Measurements from ENCODE around the gene NUDCD2.
"Not testable (repeated sequence)": the region's sequence is repeated elsewhere in the genome, so short reads cannot be mapped to it uniquely, and the experiment has no call there.

The NUDCD2 gene

DNA sequence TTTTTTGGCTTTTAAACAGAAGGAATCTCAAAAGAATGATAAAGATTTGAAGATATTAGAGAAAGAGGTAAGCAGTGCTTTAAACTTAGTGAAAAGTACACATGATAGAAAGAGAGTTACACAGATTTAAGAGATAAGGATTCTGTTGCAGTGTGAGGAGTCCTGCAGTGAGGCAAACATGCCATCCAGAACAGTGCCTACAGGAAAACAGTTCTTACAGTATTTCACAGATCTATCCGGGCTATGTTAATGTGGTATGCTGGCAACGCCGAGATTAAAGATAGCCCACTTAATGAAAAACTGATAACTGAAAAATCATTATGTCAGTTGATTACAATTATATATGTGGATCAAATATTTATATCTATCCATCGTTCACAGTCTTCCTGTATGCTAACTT lies 7.8 kb upstream of the NUDCD2 start:
- DNase-seq (ENCODE audit: low spot score): no peak

DNA sequence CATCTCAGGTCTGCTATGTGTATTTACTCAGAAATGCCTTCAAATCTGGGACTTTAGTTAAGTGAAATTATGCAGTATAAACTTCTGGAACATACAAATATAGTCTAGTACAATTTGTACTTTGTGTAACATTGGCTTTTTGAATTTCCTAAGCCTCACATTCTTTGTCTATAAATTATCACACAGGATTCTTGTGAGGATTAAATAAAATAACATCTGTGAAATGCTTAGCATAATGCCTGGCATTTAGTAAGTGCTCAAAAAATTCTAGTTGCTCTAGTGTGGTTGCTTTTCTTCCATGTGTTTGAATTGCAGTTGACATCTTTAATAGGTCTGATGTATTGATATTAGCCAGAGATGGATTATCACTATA lies 3.1 kb upstream of the NUDCD2 start:
- no peak for DNase-seq (ENCODE audit: low spot score)

DNA sequence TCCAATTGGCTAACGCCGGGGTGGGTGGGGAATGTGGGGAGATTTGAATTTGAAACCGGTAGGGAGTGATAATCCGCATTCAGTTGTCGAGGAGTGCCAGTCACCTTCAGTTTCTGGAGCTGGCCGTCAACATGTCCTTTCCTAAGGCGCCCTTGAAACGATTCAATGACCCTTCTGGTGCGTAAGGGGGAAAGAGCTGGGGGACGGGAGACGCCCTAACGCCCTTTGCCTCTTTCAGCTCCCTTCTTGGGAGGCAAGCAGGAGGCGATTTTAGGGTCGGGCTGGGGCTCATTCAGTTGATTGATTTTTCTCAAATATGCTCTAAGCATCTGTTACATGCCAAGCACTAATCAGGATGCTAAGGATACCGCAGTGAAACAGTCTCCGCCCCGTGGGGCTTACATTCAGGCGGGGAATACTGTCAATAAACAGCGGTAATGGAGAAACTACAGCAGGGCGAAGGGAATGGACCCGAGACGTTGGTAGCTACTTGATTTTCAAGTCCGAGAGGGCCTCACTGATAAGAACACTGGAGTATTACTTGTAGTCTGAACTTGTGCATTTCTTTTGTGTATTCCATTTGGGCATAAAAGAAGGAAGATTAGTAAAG lies 765 bp upstream of the NUDCD2 start, which contains the start of gene HMMR:
TSS of gene HMMR (plus strand) at position 71 of the 610 bp plus-strand sequence. CDS start at position 132, 61 bp downstream.
- DNase-seq (ENCODE audit: low spot score): peak; percentile 16

DNA sequence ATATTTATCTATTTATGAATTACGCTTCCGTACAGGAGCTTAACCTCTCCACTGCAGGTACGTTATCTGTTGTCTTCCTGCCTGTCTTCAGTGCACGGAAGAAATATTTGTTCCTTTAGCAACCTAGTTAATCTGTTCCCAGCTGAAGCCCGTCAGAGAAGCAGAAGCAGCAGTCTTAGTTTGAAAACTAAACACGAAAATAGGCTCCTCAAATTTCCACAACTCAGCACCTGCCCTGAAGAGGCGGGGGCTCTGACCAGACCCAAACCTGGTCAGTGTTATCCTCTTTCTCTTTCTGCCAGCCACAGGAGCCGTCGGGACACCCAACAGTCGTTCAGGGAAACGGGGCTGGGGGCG lies 462 bp downstream of the NUDCD2 start:
- DNase-seq (ENCODE audit: low spot score): no peak

DNA sequence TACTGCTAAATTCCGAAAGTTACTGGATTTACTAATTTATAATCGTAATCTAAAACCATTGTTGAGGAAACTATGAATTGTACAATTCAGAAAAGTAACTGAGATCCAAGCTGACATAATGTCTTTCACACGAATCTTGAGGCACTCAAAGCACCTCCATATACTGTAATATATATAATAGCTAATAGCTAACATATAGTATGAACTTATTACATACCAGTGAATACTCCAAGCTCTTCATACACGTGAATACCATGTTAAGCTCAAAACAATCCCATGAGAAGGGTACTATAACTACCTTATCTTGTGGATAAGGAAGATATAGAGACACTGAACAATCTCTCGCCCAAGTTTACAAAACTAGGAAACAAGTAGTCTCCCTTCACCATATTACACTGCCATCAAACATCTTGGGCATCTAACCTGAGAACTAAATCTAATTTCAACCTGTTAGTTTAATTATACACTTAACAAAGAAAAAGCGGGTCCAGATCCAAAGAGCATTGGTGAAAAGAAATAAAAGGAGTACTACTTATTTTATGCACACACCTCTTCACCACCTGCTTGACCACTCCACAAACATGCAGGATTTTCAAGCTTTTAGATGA lies 1.0 kb downstream of the NUDCD2 start:
- no peak for DNase-seq (ENCODE audit: low spot score)

DNA sequence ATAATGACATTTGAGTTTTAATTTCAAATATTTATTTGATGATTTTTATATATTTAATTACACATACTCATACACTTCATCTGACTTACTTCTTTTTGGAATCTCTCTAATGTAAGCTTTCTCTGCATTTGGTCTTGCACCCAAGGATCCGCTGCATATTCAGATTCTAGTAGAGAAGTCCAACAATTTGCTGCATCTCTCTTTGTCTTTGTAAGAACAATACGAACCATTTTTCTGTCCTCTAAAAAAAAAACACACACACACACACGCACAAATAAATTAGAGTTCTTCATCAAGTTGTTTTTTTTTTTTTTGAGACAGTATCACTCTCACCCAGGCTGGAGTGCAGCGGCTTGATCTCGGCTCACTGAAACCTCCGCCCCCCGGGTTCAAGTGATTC lies 3.1 kb downstream of the NUDCD2 start:
- no peak for DNase-seq (ENCODE audit: low spot score)

DNA sequence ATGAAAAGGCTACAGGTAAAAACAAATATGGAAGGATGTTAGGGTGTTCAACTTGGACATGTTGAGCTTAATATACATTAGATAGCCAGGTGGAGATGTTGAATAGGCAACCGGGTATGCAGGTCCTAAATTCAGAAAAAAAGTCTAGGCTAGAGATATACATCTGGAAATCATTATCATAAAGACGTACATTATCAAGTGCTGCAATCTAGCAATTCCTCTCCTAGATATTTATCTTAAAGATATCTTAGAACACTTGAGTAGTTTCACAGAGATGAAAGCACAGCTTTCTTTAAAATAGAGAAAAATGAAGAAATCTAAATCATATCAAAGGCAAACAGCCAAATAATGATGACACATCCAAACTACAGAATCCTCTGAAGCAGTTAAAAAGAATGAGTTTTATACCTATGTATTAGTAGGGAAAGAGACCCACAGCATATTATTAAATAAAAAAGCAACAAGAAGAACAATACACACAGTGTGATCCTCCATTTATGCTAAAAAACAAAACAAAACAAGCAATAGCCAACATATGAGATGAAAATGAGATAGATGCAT lies 3.8 kb downstream of the NUDCD2 start:
- no peak for DNase-seq (ENCODE audit: low spot score)

DNA sequence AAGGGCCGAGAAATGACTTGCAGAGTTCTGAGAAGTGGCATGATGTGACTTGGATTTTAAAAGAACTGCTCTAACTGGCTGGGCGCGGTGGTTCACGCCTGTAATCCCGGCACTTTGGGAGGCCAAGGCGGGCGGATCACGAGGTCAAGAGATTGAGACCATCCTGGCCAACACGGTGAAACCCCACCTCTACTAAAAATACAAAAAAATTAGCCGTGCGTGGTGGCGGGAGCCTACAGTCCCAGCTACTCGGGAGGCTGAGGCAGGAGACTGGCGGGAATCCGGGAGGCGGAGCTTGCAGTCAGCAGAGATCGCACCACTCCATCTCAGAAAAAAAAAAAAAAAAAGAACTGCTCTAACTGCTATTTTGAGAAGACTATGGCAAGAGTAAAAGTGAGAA lies 4.5 kb downstream of the NUDCD2 start:
- DNase-seq (ENCODE audit: low spot score): not testable (repeated sequence)

DNA sequence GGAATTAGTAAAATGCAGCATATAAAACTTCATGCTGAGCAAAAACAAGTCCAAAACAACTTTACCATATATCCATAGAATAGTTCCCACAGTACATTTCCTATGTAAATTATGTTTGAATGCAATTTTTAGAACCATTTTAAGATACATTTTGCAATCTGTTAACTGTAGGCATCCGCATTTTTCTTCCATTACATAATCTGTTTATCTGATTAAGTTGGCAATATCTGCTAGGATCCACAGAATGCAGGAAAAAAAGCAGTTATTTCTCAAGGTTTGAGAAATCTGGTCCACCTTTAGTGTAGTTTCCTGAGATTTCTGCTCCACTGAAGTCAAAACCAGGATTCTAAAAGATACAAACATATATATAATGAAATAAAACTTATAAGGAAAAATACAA lies 6.2 kb downstream of the NUDCD2 start:
- no peak for DNase-seq (ENCODE audit: low spot score)

DNA sequence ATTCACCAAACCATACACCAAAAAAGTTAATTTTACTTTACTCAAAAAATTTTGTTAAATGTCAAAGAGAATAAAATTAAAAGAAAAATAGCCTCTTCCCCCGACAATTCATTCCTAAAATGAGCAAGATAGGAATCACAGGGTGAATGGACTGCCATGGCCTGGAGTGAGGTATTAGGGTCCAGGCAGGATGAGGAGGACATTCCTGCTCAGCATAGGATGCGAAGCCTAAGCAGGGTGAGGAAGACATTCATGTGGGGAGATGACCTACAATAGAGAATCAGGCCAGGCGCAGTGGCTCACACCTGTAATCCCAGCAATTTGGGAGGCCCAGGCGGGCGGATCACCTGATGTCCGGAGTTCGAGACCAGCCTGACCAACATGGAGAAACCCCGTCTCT lies 8.4 kb downstream of the NUDCD2 start:
- DNase-seq (ENCODE audit: low spot score): no peak

DNA sequence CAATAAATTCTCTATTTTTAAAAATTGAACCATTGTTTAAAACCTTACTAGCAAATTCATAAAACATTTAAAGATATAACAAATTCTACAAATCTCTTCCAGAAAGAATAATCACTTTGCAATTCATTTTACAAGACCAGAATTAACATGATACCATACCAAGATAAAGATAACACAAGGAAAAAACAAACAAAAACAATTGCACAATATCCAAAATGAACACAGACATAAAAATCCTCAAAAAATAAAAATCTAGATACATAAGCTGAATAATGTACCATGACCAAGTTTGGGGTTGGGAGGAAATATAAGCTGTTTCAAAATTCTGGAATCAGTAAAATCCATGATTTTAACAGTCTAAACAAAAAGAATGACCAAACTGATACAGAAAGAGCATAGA lies 11.4 kb downstream of the NUDCD2 start:
- no peak for DNase-seq (ENCODE audit: low spot score)

DNA sequence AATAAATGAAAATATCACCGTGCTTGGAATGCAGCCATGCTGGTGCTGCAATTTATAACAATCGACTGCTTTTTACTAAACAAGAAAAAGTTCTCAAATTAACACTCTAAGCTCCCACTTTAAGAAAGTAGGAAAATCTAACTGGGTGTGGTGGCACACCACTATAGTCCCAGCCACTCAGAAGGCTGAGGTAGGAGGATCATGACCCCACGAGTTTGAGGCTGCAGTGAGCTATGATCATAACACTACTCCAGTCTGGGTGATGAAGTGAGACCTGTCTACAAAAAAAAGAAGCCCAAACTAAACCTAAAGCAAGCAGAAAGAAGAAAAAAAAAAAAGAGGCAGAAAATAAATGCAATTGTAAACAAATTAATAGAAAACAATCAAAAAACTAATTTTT lies 12.0 kb downstream of the NUDCD2 start:
- DNase-seq (ENCODE audit: low spot score): no peak

DNA sequence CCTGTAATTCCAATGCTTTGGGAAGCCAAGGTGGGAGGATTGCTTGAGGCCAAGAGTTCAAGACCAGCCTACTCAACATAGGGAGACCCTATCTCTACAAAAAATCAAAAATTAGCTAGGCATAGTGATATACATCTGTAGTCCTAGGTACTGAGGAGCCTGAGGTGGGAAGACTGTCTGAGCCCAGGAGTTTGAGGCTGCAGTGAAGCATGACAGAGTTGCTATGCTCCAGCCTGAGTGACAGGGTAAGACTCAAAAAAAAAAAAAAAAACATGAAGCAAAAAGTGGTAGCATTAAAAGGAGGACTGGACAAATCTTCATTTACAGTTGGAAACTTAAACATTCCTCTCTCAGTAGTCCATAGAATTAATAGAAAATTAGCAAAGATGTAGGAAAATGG lies 12.7 kb downstream of the NUDCD2 start:
- no peak for DNase-seq (ENCODE audit: low spot score)

DNA sequence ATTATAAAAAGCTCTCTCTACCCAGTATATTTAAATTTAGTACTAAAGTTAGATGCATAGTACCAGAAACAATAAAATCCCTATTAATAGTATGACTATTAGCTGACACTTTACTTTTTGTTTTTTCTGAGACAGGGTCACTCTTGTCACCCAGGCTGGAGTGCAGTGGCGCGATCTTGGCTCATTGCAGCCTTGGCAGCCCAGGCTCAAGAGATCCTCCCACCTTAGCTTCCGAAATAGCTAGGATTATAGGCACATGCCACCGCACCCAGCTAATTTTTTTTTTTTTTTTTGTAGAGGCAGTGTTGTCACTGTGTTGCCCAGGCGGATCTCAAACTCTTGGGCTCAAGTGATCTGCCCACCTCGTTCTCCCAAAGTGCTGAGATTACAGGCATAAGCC lies 14.6 kb downstream of the NUDCD2 start:
- no peak for DNase-seq (ENCODE audit: low spot score)

DNA sequence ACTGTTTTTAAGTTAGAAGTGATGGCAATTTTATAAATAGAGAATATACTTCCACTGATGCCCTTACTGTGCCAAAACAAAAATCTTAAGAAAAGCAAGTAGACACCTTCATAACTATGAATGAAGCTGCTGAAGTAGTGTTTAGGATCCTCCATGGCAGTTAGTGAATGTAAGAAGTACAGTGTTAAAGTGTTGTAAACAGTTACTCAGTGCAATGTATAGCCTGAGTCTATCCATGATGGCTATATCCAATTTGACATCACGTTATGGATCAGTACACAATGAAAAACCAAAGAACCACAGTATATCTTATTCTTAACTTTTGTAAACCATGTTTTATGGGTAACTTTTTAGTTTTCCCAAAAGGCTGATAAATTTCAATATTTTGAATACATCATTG lies 15.4 kb downstream of the NUDCD2 start:
- no peak for DNase-seq (ENCODE audit: low spot score)

DNA sequence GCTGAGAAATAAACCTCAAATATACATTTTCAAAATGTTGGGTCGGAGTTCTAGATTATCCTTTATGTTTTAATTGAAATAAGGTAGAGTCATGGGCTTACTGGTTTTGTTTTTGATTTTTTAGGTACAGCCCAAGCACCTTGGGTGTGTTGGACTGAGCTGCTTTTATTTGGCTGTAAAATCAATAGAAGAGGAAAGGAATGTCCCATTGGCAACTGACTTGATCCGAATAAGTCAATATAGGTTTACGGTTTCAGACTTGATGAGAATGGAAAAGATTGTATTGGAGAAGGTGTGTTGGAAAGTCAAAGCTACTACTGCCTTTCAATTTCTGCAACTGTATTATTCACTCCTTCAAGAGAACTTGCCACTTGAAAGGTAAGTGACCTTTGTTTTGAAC lies 18.9 kb downstream of the NUDCD2 start:
- no peak for DNase-seq (ENCODE audit: low spot score)

DNA sequence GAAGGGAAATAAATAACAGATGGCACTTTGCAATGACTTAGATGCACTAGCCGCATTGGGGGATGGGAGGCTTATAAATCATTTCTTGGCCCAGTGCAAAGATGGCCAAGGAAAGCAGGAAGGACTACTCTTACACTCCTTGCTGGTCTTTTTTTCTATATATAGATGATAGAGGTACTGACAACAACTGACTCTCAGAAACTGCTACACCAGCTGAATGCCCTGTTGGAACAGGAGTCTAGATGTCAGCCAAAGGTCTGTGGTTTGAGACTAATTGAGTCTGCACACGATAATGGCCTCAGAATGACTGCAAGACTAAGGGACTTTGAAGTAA lies 20.8 kb downstream of the NUDCD2 start:
- DNase-seq (ENCODE audit: low spot score): no peak

DNA sequence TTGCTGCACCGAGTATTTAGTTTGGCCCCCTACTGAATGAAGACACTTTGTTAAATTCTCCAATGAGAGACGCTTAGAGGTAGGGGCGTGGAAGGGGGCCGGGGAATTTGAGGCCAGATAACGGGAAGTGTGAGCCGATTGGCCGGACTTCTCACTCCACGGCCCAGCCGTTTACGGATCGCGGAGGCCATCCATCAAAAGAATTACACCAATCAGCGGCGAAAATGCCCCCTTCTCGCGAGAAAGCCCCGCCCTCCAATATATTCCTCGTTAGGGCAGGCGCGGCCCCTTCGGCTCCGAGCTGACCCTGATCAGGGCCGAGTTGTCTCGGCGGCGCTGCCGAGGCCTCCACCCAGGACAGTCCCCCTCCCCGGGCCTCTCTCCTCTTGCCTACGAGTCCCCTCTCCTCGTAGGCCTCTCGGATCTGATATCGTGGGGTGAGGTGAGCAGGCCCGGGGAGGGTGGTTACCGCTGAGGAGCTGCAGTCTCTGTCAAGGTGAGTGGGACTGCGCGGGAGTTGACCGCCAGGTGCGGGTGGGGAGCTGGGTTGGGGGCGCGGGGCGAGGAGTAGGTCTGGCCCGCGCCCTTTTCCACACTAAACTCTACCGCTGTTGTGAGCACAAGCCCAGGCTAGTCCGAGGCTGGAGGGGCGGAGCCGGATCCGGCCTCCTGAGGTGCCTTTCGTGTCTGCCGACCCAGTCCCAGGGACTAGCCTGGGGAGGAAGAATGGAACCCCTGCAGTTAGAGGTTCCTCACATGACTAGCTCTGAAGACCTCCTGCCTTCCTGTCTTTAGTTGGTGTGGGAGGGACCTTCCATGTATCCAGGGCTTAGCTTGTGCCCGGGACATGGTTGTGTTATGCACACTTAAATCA lies 22.4 kb downstream of the NUDCD2 start, which contains the start of gene CCNG1:
TSS of gene CCNG1 (plus strand) at position 287 of the 874 bp plus-strand sequence. CDS start 1,662 bp downstream, outside the sequence.
- peak; percentile 98 for DNase-seq (ENCODE audit: low spot score)

DNA sequence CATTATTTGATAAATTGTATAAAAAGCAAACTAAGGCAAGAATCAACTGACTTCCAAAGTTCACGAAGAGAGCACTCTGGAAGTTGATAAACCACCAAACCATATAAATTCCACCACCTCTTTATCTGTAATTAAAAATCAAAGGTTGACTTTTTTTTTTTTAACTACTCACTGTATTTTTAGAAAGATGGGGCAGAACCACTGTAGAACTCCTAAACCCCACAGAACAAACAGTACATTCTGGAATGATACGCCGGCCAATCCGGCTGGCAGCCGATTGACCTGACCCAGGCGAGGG lies 22.9 kb downstream of the NUDCD2 start:
- no peak for DNase-seq (ENCODE audit: low spot score)

DNA sequence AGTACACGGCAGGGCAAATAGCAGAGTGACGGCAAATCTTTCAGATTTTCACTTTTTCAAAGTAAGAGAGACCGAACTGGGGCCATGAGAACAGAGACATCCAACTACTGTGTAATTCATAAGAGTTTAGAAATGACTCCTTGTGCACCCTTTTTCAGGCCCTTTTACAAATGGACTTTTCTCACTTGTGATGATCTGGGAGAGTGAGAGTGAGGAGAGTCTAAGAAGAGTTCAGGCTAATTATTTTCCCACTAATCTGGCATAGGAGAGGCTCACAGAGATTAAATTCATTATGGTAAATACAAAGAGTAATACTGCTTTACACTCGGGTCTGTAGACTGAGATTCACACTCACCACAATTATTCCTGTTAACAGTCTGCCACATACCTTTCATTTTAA lies 23.4 kb downstream of the NUDCD2 start:
- DNase-seq (ENCODE audit: low spot score): no peak

DNA sequence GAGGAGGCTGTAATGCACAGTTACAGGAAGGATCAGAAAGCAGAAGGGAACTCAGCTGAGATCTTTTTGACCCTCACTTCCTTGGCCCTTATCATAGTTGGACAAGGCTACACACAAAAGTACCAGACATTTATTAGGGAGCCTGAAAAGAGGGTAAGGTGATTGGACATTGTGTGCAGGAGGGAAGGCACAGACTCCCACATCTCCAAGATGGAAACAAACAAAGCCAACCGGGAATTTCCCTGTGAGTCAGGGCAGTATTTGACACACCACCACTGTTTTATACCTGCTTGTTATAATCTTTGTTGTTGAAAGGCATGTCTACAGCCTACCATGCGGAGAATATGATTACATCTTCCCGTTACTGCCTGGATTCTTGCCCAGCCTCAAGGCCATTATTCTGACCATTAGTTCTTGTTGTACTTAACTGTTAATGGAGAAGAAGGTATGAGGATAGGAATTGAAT lies 25.5 kb downstream of the NUDCD2 start:
- DNase-seq (ENCODE audit: low spot score): no peak

DNA sequence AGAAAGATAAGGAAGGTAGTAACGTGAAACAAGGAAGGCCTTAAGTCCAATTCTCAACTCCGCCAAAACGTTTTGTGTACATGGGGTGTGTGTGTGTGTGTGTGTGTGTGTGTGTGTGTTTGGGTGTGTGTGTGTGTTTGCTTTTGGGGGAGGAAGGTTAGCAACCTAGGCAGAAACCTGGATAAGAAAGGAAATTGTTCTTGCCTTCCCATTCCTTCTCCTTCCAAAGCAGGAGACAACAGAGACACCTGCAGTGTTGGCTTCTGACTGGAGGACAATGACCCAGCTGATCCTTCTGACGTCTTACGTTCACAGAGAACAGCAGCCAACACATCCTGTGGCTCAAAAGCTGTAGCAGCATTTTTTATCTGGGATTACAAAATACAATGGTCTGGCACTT lies 26.6 kb downstream of the NUDCD2 start:
- no peak for DNase-seq (ENCODE audit: low spot score)

DNA sequence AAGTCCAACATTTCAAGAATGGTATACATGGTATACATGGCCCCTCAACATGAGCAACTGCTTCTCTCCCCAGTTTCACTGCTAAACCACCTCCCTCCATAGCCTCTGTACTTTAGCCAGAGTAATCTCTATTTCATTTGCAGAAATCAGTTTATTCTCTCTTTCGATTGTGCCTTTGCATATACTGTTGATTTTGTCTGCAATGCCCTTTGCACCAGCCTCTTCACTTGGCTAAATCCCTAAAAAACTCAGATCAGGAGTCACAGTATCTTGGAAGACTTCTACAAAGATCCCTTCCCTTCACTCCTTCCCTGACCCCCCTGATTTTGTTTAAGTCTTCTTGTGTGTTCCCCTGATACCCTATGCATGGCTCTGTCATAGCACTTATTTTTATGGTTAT lies 27.4 kb downstream of the NUDCD2 start:
- no peak for DNase-seq (ENCODE audit: low spot score)

Measured in LoVo (cell line).